GM12892 (cell line): ENCODE measurements around the gene PNLIPRP3.

Source experiments
- POLR2A ChIP-seq: IDR thresholded peaks from 2 replicates; pipeline ENCODE4 v1.6.1; 2011; ENCODE audit warnings: low read depth, low read length, control low read depth
- POLR2AphosphoS5 ChIP-seq: IDR thresholded peaks from 2 replicates; pipeline ENCODE4 v1.6.1; 2011; ENCODE audit warnings: low read depth, low read length, control low read depth
- TAF1 ChIP-seq: IDR thresholded peaks from 2 replicates; pipeline ENCODE4 v1.6.1; 2011; ENCODE audit warnings: low read depth, mild to moderate bottlenecking, control low read depth, low read length, borderline replicate concordance

GRCh38 chr10:116440330-116441030 lies 12.8 kb downstream of the PNLIPRP3 start:
- no peak for TF ChIP-seq TAF1
- no peak for TF ChIP-seq POLR2A
- no peak for TF ChIP-seq POLR2AphosphoS5
